ENCODE measurements around the gene SORBS2. TPM values are rescaled to one million over a fixed set of nuclear protein-coding genes. Genes with fewer than 3 reads are reported as not detected.
A peak's percentile ranks its signal among the peaks of the same experiment; 100 is the strongest.

Gene SORBS2
- total and polyA plus RNA-seq, 2 of the 8 experiments (the other 6 are each of a cell fraction or from before 2014, with no cell fraction given) = 73.0 to 87.1 TPM

DNA sequence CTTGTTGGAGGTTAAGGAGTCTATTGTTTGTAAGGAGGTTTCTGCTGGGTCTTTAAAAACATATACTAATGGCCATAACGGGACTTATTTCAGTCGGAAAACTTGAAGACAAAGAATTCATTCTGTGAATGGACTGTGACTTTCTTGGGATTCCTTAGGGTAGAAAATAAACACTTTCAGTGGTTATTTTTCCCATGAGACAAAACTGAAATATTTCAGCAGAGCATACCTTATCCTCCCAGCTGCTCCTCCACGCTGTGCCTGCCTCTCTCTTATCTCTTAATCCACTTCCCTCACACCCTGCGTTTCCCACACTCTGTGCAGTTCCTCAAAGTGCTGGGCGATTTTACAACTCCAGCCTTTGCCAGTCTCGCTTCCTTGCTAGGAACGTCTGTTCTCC lies 47.1 kb upstream of the SORBS2 start:
- Histone ChIP-seq H3K36me3 (ENCODE audit: control insufficient read depth in 2 of 4, insufficient read depth in 4 of 4, low read length in 3 of 4) (peaks cover 0 to 5% (median 2%) of the 10 kb centered on the region in 4 experiments; a peak in 2 of 8 replicates), H3K23ac (ENCODE audit: insufficient read length) (no peak overlapping the region), H2BK12ac (ENCODE audit: low read depth, low read length) (peak overlapping the region; percentile 90; the same call in 1 of the 2 replicates), H3K4me3 (ENCODE audit: extremely low read depth in 1 of 4, insufficient read depth in 2 of 4, low read depth in 3 of 4, low read length in 4 of 4) (no peak overlapping the region), H3K4me2 (ENCODE audit: insufficient read depth in 1 of 2, low read depth in 2 of 2, low read length in 2 of 2) (no peak overlapping the region), H3K4me1 (replicated peaks in 1 of 4; ENCODE audit: control insufficient read depth in 3 of 4, insufficient read depth in 4 of 4, low read length in 3 of 4) (no peaks in the 10 kb centered on the region), H4K8ac (ENCODE audit: extremely low read depth, insufficient read depth, low read length) (no peak overlapping the region), H3K23me2 (ENCODE audit: low read depth, low read length) (no peaks in the 10 kb centered on the region; the same call in 1 of the 2 replicates), H3K79me1 (ENCODE audit: low read depth, low read length) (no peaks in the 10 kb centered on the region), H3K18ac (ENCODE audit: extremely low read depth, low read length) (no peak overlapping the region), H2BK120ac (replicated peaks; ENCODE audit: low read depth, low read length) (no peak overlapping the region), H2AFZ (ENCODE audit: low read length) (no peak overlapping the region), H2AK5ac (ENCODE audit: low read depth, low read length) (no peak overlapping the region), H4K20me1 (replicated peaks in 1 of 2; ENCODE audit: control insufficient read depth in 1 of 2, insufficient read depth in 2 of 2, low read length in 2 of 2) (no peaks in the 10 kb centered on the region), H2BK5ac (ENCODE audit: low read depth, low read length) (peak overlapping the region; percentile 17; the same call in 1 of the 2 replicates), H3K9ac (replicated peaks in 1 of 4; ENCODE audit: extremely low read depth in 1 of 4, low read depth in 3 of 4, low read length in 3 of 4) (no peak overlapping the region), H3K4ac (replicated peaks; ENCODE audit: insufficient read length, low read depth, low read length) (no peak overlapping the region), H3K14ac (ENCODE audit: insufficient read length) (no peak overlapping the region), H3K79me2 (ENCODE audit: control insufficient read depth in 1 of 2, insufficient read depth in 2 of 2, low read length in 2 of 2) (no peaks in the 10 kb centered on the region), H4K91ac (replicated peaks; ENCODE audit: insufficient read length, low read length) (no peak overlapping the region), H2BK20ac (ENCODE audit: low read length) (0 out of 2 replicates have a peak overlapping the region, but pooled peaks have one; percentile 52), H3K56ac (replicated peaks; ENCODE audit: insufficient read length, low read depth, low read length) (no peak overlapping the region), H2BK15ac (ENCODE audit: low read length) (no peak overlapping the region), H3K27me3 (replicated peaks in 1 of 4; ENCODE audit: control insufficient read depth in 3 of 4, extremely low read depth in 1 of 4, insufficient read depth in 3 of 4, low read length in 3 of 4) (no peaks in the 10 kb centered on the region), H3K9me3 (ENCODE audit: insufficient read depth in 2 of 2, low read depth in 1 of 2, low read length in 1 of 2) (peaks cover 16 to 19% of the 10 kb centered on the region in 2 experiments), H4K5ac (ENCODE audit: insufficient read length, low read depth, low read length) (no peak overlapping the region), H3K27ac (ENCODE audit: low read depth, low read length) (no peak overlapping the region)
- ChIA-PET CTCF (ENCODE audit: partially characterized antibody) (no interaction called here), POLR2A (ENCODE audit: partially characterized antibody) (no interaction called here)
- WGBS, 2 experiments (ENCODE audit: extremely low coverage in 1 of 2, insufficient coverage in 1 of 2, insufficient read length in 1 of 2, insufficient replicate concordance in 2 of 2, low coverage in 1 of 2, low lambda C conversion rate in 2 of 2, missing lambda C conversion rate in 1 of 2) = 74% methylated on average over 7 of the region's 7 CpGs; no CpG with 5 or more reads in 1 of the 2 experiments
- TF ChIP-seq CEBPB (IDR thresholded peaks at IDR 0.05; ENCODE audit: low read depth, low read length) (no peak), RBBP5 (IDR thresholded peaks at IDR 0.05; ENCODE audit: borderline replicate concordance, low read depth, low read length) (no peak), CBX8 (IDR thresholded peaks at IDR 0.05; ENCODE audit: borderline replicate concordance, low read depth, low read length) (no peak), CTBP2 (IDR thresholded peaks at IDR 0.05; ENCODE audit: borderline replicate concordance, insufficient read depth, insufficient read length, low read length) (no peak), KDM1A (IDR thresholded peaks at IDR 0.05; ENCODE audit: borderline replicate concordance, low read length) (no peak), SIN3A (conservative IDR thresholded peaks at IDR 0.05 in 1 of 2, IDR thresholded peaks at IDR 0.05 in 1 of 2; ENCODE audit: low read depth in 1 of 2, low read length in 2 of 2) (no peak), TBP (IDR thresholded peaks at IDR 0.05; ENCODE audit: low read depth, low read length) (no peak)
- TF ChIP-seq, protein P1, sequence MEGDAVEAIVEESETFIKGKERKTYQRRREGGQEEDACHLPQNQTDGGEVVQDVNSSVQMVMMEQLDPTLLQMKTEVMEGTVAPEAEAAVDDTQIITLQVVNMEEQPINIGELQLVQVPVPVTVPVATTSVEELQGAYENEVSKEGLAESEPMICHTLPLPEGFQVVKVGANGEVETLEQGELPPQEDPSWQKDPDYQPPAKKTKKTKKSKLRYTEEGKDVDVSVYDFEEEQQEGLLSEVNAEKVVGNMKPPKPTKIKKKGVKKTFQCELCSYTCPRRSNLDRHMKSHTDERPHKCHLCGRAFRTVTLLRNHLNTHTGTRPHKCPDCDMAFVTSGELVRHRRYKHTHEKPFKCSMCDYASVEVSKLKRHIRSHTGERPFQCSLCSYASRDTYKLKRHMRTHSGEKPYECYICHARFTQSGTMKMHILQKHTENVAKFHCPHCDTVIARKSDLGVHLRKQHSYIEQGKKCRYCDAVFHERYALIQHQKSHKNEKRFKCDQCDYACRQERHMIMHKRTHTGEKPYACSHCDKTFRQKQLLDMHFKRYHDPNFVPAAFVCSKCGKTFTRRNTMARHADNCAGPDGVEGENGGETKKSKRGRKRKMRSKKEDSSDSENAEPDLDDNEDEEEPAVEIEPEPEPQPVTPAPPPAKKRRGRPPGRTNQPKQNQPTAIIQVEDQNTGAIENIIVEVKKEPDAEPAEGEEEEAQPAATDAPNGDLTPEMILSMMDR (IDR thresholded peaks at IDR 0.05; ENCODE audit: control extremely low read depth in 1 of 3, insufficient read depth in 1 of 3, low read depth in 1 of 3, low read length in 3 of 3) = no peak
- DNase-seq (ENCODE audit: low read depth in 1 of 2, low spot score in 2 of 2) (no peak), FAIRE-seq (no peak)
